Colonic mucosa (tissue), 4 donors: ENCODE measurements around the gene PTMS. TPM values are rescaled to one million over a fixed set of nuclear protein-coding genes. Genes with fewer than 3 reads are reported as not detected.
A peak's percentile ranks its signal among the peaks of the same experiment; 100 is the strongest.

ENCODE experiments used
- DNase-seq: peaks from one replicate; pipeline ENCODE4 v3.0.0-alpha.2; 2020
- H3K27ac ChIP-seq: fragments of 200-600 bp; one replicate; pipeline ENCODE4 v1.8.0; 2021
- H3K27me3 ChIP-seq: fragments of 200-600 bp; one replicate; pipeline ENCODE4 v1.8.0; 2021
- H3K36me3 ChIP-seq: fragments of 200-600 bp; one replicate; pipeline ENCODE4 v1.8.0; 2021
- H3K4me1 ChIP-seq: fragments of 200-600 bp; one replicate; pipeline ENCODE4 v1.8.0; 2021; ENCODE audit warnings: mild to moderate bottlenecking
- H3K4me3 ChIP-seq: fragments of 200-600 bp; one replicate; pipeline ENCODE4 v1.8.0; 2021
- H3K9ac ChIP-seq, 2 donors: one replicate each; pipeline ENCODE4 v1.7.0; 2013; ENCODE audit warnings: control low read depth in 2 of 2, low read depth in 2 of 2, low read length in 2 of 2
- H3K9me3 ChIP-seq: fragments of 200-600 bp; one replicate; pipeline ENCODE4 v1.8.0; 2021
- intact Hi-C: fragments of 100-400 bp; cut with DNase I; formaldehyde crosslinking; loops from one replicate; pipeline ENCODE4 v1.14.1; 2022
- total RNA-seq, 2 donors: library from RNA; stranded (reverse); fragmentation: NEBNext Ultra II Directional in 1 of 2; extraction: Animal tissue kit (Norgen Biotek cat#: 25700) in 1 of 2; gene quantifications; one replicate each; pipeline ENCODE4 v1.2.1, GENCODE V29; 2021
- TF ChIP-seq, protein P1 (sequence below): fragments of 200-600 bp; IDR thresholded peaks from one replicate; pipeline ENCODE4 v1.8.0; 2022; ENCODE audit warnings: antibody characterized with exemption, mild to moderate bottlenecking
- donor health status: healthy.
- donor health status: DM: no; HTN: no; CAD: no.
- donor health status: DM: no; HTN: no; CAD: no.

PTMS gene
- total RNA-seq, 2 donors from 2014 or later = 169 to 182 TPM

DNA sequence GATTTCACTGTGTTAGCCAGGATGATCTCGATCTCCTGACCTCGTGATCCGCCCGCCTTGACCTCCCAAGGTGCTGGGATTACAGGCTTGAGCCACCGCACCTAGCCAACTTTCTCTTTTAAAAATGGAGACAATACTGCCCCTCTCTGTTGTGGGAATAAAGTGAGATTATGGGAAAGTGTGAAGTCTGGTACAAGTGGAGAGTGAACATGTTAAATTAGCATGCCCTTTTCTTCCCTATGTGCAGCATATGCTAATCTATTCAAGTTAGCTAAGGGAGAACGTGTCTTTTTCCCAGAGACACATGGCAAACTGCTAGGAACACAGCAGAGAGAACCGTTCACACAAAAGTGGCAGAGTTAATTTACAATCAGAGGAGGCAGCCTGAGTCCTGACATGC, 40.8 kb upstream of the PTMS start:
- Histone ChIP-seq H3K27ac (no peak overlapping the region), H3K9ac (no peak overlapping the region), H3K4me3 (no peak overlapping the region), H3K27me3 (no peaks in the 10 kb centered on the region), H3K36me3 (peaks cover 10% of the 10 kb centered on the region), H3K4me1 (peaks cover 6% of the 10 kb centered on the region), H3K9me3 (no peaks in the 10 kb centered on the region)
- intact Hi-C loops = no loop called here
- TF ChIP-seq, protein P1, sequence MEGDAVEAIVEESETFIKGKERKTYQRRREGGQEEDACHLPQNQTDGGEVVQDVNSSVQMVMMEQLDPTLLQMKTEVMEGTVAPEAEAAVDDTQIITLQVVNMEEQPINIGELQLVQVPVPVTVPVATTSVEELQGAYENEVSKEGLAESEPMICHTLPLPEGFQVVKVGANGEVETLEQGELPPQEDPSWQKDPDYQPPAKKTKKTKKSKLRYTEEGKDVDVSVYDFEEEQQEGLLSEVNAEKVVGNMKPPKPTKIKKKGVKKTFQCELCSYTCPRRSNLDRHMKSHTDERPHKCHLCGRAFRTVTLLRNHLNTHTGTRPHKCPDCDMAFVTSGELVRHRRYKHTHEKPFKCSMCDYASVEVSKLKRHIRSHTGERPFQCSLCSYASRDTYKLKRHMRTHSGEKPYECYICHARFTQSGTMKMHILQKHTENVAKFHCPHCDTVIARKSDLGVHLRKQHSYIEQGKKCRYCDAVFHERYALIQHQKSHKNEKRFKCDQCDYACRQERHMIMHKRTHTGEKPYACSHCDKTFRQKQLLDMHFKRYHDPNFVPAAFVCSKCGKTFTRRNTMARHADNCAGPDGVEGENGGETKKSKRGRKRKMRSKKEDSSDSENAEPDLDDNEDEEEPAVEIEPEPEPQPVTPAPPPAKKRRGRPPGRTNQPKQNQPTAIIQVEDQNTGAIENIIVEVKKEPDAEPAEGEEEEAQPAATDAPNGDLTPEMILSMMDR = no peak
- no peak for DNase-seq

DNA sequence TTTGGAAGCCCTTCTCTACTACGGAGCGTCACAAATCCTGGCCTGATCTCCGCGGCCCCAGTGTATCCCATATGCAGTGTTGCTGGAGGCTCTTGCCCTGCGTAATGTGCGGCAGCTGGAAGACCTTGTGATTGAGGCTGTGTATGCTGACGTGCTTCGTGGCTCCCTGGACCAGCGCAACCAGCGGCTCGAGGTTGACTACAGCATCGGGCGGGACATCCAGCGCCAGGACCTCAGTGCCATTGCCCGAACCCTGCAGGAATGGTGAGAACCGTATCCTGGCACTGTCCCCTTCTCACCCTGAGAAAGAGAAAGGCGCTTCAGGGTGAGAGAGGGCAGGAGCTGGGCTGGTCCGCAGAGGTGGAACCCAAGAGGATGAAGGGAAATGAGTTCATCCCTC, 37.0 kb upstream of the PTMS start:
- intact Hi-C loops = no loop called here
- no peak overlapping the region for H3K27ac ChIP-seq
- H3K9me3 ChIP-seq = no peaks in the 10 kb centered on the region
- TF ChIP-seq, protein P1 = no peak
- no peak overlapping the region for H3K9ac ChIP-seq
- H3K36me3 ChIP-seq = peaks cover 16% of the 10 kb centered on the region
- H3K4me3 ChIP-seq = no peak overlapping the region
- H3K27me3 ChIP-seq = no peaks in the 10 kb centered on the region
- no peak for DNase-seq
- H3K4me1 ChIP-seq = peaks cover 6% of the 10 kb centered on the region

DNA sequence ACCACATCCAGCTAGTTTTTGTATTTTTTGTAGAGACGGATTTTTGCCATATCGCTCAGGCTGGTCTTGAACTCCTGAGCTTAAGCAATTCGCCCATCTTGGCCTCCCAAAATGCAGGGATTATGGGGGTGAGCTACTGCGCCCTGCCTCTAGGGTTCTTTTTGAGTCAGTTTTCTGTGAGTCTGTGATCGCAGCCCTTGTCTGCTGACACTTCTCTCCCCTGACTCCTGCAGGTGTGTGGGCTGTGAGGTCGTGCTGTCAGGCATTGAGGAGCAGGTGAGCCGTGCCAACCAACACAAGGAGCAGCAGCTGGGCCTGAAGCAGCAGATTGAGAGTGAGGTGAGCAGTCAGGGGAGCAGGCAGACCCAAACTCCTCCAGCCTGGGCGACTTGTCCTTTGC, 36.0 kb upstream of the PTMS start:
- peaks cover 16% of the 10 kb centered on the region for H3K36me3 ChIP-seq
- no peaks in the 10 kb centered on the region for H3K4me1 ChIP-seq
- H3K4me3 ChIP-seq = no peak overlapping the region
- H3K9ac ChIP-seq = no peak overlapping the region
- H3K27me3 ChIP-seq = no peaks in the 10 kb centered on the region
- intact Hi-C loops = no loop called here
- no peaks in the 10 kb centered on the region for H3K9me3 ChIP-seq
- DNase-seq = no peak
- H3K27ac ChIP-seq = no peak overlapping the region
- TF ChIP-seq, protein P1 = no peak

DNA sequence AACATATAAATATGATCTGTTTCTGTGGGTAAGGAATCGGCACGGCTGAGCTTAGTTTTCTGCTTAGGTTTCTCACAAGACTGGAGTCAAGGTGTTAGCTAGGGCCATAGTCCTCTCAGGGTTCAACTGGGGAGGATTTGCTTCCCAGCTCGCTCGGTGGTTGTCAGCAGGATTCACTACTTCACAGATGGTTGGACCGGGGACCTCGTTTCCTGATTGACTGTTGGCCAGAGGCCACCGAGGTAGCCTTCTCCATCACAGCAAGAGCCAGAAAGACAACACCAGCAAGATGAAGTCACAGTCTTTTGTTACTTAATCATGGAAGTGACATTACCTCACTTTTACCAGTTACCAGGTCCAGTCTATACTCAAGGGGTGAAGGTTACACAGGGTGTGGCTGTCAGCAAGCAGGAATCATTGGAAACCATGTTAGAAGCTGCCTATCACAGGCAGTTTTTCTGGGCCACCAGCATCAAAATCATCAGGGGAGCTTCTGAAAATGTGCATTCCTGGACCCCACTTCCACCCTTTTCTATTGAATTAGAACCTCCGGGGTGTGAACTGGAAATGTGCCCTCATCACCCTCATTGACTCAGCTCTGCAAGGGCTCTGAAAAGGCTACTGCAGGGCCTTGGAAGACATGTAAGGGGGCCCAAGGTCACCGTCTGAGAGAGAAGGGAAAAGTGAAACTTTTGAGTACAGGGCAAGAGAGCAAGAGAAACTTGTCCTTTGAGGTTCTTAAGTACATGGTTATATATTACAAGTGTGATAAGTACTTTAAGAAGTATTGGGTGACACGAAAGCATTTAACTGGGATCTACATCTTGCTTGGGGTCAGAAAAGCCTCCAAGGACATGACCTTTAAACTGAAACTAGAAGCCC, 31.4 kb upstream of the PTMS start:
- no peak overlapping the region for H3K9ac ChIP-seq
- intact Hi-C loops = loop anchor here (5.0 kb wide), 1 partner anchor 88 kb away; the partner anchor contains the start of gene GPR162
- H3K36me3 ChIP-seq = peaks cover 12% of the 10 kb centered on the region
- H3K27me3 ChIP-seq = no peaks in the 10 kb centered on the region
- H3K4me3 ChIP-seq = no peak overlapping the region
- H3K27ac ChIP-seq = no peak overlapping the region
- TF ChIP-seq, protein P1 = no peak
- H3K9me3 ChIP-seq = no peaks in the 10 kb centered on the region
- H3K4me1 ChIP-seq = no peaks in the 10 kb centered on the region
- no peak for DNase-seq

DNA sequence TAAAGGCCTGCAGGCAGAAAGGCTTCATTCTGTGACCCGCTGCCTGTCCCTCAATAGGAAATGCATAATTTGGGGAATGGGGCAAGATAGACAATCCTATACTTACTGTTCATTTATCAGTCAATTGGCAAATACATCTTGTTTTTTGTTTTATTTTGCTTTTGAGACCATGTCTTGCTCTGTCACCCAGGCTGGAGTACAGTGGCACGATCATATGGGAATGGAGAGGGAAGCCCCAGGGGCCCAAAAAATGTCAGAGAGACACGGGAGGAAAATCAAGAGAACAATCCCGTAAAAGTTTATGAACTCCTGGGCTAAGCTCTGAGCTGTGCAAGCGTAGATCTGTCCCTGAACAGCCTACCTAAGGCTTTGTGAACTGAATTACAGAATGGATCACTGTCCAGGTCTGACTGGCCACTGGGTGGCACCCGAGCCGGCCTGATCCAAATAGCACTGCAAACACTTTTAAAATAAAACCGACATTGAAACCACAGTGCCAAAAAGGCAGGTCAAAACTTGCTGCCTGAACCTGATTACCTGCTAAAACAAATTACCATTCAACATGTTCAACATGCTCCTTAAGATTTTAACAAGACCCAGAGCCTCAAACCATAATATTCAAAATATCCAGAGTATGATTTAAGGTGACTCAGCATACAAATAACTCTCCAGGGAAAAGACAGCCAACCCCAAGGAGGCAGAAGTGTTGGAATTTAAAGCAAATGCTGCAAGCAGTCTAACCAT, 30.5 kb upstream of the PTMS start:
- no peaks in the 10 kb centered on the region for H3K27me3 ChIP-seq
- H3K4me3 ChIP-seq = no peak overlapping the region
- H3K9ac ChIP-seq = no peak overlapping the region
- no peaks in the 10 kb centered on the region for H3K4me1 ChIP-seq
- TF ChIP-seq, protein P1 = peak; percentile 72
- H3K9me3 ChIP-seq = no peaks in the 10 kb centered on the region
- intact Hi-C loops = loop anchor here (5.0 kb wide), 1 partner anchor 87 kb away; the partner anchor contains the start of gene GPR162
- no peak overlapping the region for H3K27ac ChIP-seq
- peaks cover 4% of the 10 kb centered on the region for H3K36me3 ChIP-seq
- peak; percentile 70 for DNase-seq
